HL-60 (cell line): Measurements from ENCODE around the gene CYP27B1.
"Not testable (repeated sequence)": the region's sequence is repeated elsewhere in the genome, so short reads cannot be mapped to it uniquely, and the experiment has no call there.

Experiments used
- POLR2AphosphoS5 ChIP-seq: IDR thresholded peaks from 2 replicates; pipeline ENCODE4 v1.6.1; 2012; ENCODE audit warnings: low read depth
- TF ChIP-seq, protein P1 (sequence below): IDR thresholded peaks from one replicate; pipeline ENCODE4 v1.5.1; 2011; ENCODE audit warnings: low read length, control low read depth, inconsistent platforms; ENCODE audit not compliant: insufficient read depth

DNA sequence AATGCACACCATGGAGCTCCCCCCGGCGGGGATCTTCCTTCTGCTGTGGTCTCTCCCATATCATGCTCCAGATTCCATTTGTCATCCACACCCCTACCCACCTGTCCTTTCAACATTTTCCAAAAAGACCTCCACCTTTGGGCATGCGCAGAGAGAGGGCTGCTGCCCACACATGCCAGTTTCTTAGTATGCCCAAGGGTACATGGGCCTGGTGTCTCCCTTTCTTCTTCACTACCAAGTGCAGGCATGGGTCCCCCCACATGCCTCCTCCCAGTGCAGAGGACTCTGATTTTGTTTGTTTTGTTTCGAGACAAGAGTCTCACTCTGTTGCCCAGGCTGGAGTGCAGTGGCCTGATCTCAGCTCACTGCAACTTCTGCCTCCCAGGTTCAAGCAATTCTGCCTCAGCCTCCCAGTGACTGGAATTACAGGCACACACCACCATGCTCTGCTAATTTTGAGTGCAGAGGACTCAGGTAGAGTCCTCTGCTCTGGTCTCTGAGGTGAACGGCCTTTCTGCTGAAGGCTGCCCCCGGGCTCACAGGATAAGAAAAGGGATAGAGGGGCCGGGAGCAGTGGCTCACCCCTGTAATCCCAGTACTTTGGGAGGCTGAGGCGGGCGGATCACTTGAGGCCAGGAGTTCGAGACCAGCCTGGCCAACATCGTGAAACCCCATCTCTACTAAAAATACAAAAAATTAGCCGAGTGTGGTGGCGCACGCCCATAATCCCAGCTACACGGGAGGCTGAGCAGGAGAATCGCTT lies 44.9 kb downstream of the CYP27B1 start:
- TF ChIP-seq, protein P1, sequence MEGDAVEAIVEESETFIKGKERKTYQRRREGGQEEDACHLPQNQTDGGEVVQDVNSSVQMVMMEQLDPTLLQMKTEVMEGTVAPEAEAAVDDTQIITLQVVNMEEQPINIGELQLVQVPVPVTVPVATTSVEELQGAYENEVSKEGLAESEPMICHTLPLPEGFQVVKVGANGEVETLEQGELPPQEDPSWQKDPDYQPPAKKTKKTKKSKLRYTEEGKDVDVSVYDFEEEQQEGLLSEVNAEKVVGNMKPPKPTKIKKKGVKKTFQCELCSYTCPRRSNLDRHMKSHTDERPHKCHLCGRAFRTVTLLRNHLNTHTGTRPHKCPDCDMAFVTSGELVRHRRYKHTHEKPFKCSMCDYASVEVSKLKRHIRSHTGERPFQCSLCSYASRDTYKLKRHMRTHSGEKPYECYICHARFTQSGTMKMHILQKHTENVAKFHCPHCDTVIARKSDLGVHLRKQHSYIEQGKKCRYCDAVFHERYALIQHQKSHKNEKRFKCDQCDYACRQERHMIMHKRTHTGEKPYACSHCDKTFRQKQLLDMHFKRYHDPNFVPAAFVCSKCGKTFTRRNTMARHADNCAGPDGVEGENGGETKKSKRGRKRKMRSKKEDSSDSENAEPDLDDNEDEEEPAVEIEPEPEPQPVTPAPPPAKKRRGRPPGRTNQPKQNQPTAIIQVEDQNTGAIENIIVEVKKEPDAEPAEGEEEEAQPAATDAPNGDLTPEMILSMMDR = not testable (repeated sequence)
- 0 out of 2 replicates have a peak, but pooled peaks have one; percentile 23 for TF ChIP-seq POLR2AphosphoS5
